Prostate gland (tissue), 2 donors: Measurements from ENCODE around the gene FLRT1.

Experiments used
- POLR2A ChIP-seq: fragments of 450-650 bp; IDR thresholded peaks from one replicate; pipeline ENCODE4 v1.6.1; 2016; ENCODE audit warnings: antibody characterized with exemption, mild to moderate bottlenecking
- POLR2AphosphoS5 ChIP-seq: sonication (generic); formaldehyde crosslinking; IDR thresholded peaks from one replicate; pipeline ENCODE4 v1.6.1; 2017; ENCODE audit warnings: antibody characterized with exemption
- TF ChIP-seq, protein P1 (sequence below), 4 experiments: fragments of 200-600 bp in 2 of 4; fragments of 450-650 bp in 2 of 4; sonication (generic) in 2 of 4; IDR thresholded peaks; 1 replicate in 3 of 4; 2 replicates in 1 of 4; pipeline ENCODE4 v1.5.1; 2016 to 2019; ENCODE audit warnings: antibody characterized with exemption in 4 of 4, mild to moderate bottlenecking in 2 of 4, moderate library complexity in 2 of 4

DNA sequence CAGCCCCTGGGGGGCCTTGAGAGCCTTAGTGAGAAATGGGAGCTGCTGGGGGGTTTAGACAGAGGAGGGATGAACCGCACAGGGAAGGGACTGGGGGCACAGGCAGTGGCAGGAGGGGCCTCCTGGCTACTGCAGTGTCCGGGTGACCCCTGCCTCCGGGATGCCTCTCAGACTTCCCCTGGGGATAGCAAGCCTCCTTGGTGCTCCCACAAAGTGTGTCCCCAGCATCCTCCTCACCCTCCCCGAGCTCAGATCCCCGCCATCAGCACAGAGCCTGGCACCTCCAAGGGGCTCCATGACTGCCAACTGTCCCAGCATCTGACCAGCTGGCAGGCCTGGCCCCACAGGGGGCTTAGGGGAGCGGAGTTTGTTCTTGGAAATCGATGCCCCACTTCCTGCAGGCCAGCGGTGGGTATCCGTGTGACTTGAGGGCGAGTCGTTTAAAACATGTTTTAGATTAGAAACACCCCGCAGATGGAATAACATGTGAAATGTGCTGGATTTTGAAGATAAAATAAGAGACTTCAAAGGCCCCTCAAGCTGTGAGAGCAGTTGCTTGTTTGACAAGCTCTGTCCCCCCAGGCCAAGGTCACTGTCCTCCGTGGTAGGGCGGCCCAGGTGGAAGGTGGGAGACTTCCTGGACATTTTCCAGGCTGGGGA, 13.5 kb upstream of the FLRT1 start:
- TF ChIP-seq, protein P1, sequence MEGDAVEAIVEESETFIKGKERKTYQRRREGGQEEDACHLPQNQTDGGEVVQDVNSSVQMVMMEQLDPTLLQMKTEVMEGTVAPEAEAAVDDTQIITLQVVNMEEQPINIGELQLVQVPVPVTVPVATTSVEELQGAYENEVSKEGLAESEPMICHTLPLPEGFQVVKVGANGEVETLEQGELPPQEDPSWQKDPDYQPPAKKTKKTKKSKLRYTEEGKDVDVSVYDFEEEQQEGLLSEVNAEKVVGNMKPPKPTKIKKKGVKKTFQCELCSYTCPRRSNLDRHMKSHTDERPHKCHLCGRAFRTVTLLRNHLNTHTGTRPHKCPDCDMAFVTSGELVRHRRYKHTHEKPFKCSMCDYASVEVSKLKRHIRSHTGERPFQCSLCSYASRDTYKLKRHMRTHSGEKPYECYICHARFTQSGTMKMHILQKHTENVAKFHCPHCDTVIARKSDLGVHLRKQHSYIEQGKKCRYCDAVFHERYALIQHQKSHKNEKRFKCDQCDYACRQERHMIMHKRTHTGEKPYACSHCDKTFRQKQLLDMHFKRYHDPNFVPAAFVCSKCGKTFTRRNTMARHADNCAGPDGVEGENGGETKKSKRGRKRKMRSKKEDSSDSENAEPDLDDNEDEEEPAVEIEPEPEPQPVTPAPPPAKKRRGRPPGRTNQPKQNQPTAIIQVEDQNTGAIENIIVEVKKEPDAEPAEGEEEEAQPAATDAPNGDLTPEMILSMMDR (IDR thresholded peaks at IDR 0.05): no peak
- no peak for TF ChIP-seq POLR2A
- TF ChIP-seq POLR2AphosphoS5: no peak
